ENCODE data around the gene IRS2.
"Not testable (repeated sequence)": the region's sequence is repeated elsewhere in the genome, so short reads cannot be mapped to it uniquely, and the experiment has no call there.

Gene IRS2

GRCh38 chr13:109732470-109733170, 53.8 kb downstream of the IRS2 start:
- not testable (repeated sequence) for DNase-seq (ENCODE audit: low read depth in 3 of 3)

DNA sequence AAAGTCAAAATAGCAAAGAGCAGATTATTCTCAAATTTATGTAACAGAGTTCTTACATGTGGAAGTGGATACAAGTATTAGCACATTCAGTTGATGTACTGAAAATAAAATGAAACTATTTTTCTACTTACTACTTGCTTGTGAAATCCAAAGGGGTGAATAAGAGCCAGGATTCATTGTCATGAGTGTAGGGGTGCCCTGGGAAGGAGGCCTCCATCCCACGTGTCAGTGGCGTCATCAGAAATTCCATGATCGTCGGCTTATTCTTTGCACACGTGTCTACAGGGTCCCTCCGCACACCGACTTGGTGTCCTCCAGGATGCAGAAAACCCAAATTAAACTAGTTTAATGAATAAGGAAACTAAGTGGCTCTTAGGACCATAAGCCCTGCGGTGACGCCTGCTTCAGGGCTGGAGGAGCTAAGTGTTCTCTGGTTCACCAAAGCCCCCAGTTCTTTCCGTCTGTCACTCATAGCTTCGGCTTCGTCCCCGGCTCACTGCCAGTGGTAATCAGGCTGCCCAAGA, 55.5 kb downstream of the IRS2 start:
- no peak for DNase-seq (ENCODE audit: low read depth in 3 of 3)

- no peak for DNase-seq (ENCODE audit: low read depth in 3 of 3)
Measured at GRCh38 chr13:109728791-109729731, 57.3 kb downstream of the IRS2 start.

- DNase-seq (ENCODE audit: low read depth in 3 of 3), result no peak
Measured at GRCh38 chr13:109728061-109728460, 58.3 kb downstream of the IRS2 start.

- no peak for DNase-seq (ENCODE audit: low read depth in 3 of 3)
Measured at GRCh38 chr13:109727251-109727650, 59.1 kb downstream of the IRS2 start.

DNA sequence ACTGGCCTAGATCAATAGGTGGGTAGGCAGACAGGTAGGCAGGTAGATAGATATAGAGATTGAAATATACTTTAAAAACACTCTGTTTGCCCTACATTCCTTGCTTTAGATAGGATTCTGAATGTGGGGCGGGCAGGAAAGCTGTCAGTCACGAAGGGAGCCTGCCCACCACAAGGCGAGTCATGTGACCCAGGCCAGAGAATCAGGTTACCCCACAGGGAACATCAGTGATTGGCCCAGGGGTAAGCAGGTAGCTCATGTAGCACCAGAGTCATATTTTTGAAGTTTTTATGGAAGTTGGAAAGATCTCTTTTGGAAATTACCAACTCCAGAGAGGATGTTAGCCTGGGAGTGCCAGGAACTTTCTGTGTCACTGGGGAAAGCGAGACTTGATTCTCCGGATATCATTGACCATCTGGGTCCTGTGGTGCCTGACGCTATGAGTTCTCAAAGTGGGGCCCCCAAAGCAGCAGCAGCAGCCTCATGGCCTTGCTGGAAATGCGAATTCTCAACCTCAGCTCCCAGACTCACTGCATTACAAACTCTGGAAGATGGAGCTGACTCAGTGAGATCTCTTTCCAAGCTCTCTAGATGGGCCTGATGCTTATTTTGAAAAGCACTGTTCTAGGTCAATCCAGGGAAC, 60.3 kb downstream of the IRS2 start:
- DNase-seq (ENCODE audit: low read depth in 3 of 3), result no peak

DNA sequence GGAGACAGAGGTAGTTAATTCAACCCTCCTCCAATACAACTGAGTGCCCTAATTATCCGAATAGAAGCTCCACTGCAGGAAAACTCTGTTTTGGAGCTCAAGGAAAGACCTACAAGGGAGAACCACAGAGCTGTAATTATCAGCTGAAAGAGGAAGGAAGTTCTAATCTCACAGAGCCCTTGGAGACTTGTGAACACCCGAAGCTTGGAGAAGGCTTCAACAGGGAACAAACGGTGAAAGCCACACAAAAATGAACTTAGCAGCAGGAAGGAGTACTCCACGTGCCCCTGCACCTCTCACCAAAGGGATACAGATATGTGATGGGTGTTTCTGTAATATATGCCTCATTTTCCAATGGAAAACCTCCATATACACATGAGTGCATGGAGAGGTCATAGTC, 61.1 kb downstream of the IRS2 start:
- no peak for DNase-seq (ENCODE audit: low read depth in 3 of 3)

GRCh38 chr13:109724603-109725002, 61.8 kb downstream of the IRS2 start:
- DNase-seq (ENCODE audit: low read depth in 3 of 3), result no peak

- no peak for DNase-seq (ENCODE audit: low read depth in 3 of 3)
Measured at GRCh38 chr13:109723046-109723445, 63.3 kb downstream of the IRS2 start.

DNA sequence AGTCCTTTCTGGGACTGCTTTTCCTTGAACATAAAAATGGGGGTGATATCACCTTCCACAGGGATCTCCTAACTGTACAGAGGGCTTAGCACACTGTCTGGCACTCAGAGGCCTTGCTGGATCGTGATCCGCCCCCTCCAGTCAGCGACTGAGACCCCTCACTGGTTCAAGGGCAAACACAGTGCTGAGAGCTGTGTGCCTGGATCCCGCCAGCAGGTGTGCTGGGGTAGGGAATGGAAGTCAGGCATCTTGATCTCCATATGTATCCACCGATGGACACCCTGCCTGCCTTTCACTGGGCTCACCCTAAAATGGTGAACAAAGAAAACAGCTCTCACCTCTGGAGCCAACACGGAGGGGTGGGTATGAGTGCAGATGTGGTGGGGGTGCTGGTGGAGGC, 64.3 kb downstream of the IRS2 start:
- no peak for DNase-seq (ENCODE audit: low read depth in 3 of 3)

GRCh38 chr13:109720758-109721184, 65.6 kb downstream of the IRS2 start:
- DNase-seq (ENCODE audit: low read depth in 3 of 3), result no peak

- no peak for DNase-seq (ENCODE audit: low read depth in 3 of 3)
Measured at GRCh38 chr13:109719962-109720646, 66.3 kb downstream of the IRS2 start.

DNA sequence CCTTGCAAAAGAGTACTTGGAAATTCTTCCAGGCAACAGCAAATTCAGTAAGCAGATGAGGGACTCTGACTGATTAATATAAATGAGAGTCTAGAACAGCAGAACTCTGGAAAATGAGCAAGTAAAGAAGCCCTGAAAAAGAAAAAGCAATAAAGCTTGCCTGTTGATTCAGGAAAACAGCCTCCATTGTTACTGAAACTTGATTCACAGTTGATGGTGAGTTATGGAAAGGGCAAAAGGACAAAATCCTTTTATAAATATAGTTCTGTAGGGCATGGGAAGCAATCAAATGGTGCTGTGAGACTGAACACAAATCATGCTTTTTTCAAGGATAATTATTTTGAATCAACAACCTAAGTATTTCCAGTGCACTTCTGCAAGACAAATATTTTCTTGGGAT, 67.7 kb downstream of the IRS2 start:
- no peak for DNase-seq (ENCODE audit: low read depth in 3 of 3)

DNA sequence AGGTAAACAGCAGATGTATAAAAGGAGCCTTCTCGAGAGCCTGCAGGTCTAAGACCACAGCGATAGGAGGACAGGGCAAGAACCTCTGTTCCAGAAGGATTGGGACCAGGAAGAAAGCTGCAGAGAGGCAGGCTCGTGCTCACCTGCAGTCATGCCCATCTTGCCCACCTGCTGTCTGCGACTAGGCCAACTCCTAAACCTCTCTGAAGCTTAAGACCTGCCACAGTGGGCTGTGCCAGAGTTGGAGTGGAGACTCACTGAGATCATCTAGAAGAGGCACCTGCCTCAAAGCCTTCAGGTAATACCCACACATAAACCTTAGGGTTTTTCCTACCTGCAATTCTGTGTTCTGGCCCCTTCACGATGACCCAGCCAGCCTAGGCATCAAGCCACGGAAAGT, 68.7 kb downstream of the IRS2 start:
- no peak for DNase-seq (ENCODE audit: low read depth in 3 of 3)

DNA sequence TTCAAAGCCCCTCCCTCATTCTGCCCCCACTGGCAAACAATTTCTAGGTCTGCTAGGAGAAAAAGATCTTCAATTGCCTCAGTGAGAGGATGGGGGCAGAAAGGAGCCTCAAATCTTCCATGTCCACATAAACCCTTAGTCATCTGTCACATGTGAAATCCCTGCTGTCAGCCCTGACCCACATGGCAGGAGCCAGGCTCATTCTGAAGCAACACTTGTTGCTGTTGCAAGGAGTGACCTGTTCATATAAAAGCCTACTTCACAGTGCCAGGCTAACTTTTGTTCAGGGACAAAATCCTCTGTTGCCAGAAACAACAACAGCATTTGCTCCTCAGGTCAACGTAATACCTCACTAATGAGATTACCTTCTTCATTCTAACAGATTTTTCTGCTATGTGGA, 70.5 kb downstream of the IRS2 start:
- DNase-seq (ENCODE audit: low read depth in 3 of 3), result no peak

GRCh38 chr13:109713681-109714080, 72.7 kb downstream of the IRS2 start:
- DNase-seq (ENCODE audit: low read depth in 3 of 3), result no peak

DNA sequence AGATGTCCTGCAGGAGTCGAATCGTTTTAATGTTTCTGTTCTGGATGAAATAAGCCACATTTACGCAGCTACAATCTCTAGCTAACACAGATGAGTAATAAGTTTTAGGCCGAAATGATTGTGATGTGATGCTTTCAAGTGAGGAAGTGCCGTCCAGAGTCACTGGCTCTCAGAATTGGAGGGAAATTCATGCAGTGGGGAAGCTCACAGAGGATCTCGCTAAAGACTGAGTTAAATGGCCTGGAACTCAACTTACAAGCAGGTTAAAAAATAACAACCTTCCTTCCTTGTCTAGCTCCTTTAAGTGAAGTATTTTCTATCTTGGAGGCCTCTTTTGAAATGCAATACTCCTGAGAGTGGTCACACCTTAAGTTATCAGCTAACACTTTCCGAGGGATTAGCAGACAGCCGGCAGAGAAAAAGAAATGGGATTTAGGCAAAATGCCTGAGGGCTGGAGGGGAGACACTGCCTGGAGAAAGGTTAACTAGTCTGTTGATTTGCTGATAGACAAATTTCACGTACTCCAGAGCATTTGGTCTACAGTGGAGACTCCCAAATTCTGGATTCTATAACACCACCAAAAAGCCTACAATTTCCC, 74.2 kb downstream of the IRS2 start:
- DNase-seq (ENCODE audit: low read depth in 3 of 3), result no peak

- no peak for DNase-seq (ENCODE audit: low read depth in 3 of 3)
Measured at GRCh38 chr13:109707742-109708617, 78.4 kb downstream of the IRS2 start.

DNA sequence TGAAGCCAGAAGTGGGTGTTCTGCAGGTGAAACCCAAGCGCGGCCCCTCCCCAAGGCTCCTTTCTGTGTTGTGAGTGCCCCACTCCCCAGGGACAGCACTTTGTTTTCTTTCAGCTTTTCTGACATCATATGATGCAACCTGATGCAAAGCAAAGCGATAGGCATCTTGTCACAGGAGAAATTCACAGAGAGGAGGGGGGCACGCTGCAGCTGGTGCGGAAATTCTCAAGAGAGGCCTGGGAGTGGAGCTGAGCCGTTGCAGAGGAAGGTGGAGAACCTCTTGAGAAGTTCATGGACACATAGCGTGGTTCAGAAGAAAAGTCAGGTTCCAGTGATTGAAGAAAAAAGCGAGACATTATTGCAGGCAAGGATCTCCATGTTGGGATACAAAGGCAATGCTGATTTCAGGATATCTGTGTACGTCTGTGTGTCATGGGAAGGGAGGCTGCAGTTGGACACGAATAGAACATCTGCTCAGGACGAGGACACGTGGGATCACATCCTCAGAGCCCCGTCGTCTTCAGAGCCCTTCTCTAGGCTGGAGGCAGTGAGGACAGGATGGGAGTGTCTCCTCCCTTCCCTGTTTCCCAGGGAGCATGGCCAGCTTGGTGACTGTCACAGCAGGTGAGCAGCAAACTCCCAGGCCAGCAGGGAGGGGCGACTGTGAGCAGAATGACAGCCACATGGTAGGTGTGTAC, 79.2 kb downstream of the IRS2 start:
- no peak for DNase-seq (ENCODE audit: low read depth in 3 of 3)
